ENCODE data around the gene MACROD1.

The MACROD1 gene

DNA sequence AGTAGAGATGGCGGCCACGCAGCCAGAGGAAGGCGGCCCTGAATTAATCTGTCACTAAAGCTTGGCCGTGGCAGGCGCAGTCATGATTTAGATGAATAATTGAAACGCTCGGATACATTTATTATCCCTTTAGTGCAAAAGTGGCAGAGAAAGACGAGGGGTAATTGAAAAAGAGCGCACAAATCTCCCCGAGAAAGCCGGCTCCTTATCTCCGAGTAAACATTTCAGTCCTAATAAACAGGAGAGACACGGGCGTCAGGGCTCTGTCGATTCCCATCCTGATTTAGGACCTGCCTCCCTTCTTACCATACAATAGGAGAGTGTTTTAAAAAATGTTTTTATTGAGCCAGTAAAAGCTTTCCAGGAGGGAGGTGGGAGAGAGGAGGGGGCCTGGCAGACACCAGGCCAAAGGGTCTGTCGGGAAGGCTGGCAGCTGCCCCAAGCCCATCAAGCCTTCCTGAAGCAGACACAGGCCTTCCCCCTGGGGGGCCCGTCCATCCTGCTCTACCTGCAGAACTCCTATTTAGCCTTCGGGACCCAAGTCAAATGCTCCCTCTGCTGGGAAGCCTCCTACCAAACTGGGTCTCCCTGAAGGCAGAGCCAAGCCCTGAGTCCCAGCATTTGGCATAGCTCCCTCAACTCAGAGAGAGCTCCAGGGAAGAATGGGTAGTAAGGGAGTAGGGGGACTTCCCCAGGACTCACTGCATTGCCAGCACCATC, 156.8 kb downstream of the MACROD1 start:
- no peak for DNase-seq

DNA sequence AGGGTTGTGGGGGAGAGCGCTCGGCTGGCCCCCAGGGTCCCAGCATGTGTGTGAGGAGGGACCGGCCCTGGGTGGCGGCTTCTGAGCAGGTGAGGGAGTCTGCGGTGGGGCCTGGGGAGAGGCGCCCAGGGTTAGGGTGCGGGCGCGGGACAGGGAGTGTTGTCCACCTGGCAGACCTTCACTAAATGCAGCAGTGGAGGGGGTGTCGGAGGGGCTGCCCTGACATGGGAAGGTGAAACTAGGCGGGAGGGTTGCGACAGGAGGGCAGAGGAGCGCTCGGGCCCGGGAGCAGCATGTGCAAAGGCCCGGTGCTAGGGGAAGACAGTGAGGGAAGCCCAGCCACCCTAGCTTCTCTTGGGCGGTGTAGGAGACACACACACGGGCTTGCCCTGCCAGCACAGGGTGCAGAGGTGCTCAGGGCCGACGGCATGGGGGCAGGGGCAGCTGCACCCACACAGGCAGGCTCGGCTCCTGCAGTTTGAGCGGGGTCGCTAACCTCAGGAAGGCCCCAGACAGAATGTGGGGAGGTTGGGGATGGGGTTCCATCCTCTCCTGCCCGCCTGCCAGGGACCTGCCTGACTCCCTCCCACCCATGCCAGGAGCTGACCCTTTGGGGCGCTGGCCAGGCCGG, 157.5 kb downstream of the MACROD1 start:
- DNase-seq: no peak

DNA sequence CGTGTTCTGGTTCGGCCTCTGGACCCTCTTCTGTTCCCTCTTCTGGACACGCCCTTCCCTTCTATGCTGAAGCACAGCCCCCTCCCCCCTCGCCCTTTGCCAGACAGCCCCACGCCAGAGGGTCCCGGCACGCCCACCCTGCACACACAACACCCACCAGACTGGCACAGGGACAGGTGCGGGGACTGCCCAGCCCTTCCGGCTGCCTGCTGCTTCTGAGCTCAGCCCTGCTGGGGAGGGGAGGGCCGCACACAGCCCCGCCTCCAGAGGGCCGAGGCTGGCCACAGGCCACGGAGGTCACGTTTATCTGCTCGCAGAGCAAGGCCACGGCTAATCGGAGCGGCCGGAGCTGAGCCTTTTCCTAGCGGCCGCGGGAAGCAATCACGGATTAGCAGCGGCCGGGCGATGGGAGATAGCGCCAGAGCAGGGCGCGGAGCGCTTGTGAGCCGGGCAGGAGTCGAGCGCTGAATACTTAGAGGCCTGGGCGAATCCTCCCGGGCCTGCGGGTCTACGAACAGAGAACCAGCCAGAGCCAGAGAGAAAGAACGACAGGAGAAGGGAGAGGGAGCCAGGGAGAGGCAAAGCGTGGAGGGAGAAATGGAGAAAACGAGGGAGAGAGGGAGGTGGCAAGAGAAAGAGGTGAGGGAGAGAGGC, 158.2 kb downstream of the MACROD1 start:
- DNase-seq: peak; percentile 20

DNA sequence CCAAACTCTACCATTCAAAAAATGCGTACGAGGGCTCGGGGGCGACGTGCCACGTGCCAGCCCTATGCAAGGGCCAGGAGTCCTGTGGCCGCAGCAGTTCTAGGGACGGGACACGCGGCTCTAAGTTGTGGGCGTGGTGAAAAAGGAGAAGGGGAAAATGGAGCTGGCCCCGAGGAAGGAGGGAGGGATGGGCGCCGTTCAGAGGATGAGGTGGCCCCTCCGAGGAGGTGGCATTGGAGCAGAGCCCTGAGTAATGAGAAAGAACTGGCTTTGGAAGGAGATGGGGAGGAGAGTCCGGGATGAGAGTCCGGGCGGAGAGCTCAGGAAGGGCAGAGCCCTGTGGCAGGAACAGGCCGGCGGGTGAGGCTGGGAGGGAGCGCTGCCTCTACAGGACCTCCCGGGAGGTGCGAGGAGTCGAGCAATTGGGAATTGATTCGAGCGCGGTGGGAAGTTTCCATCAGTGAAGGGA, 158.7 kb downstream of the MACROD1 start:
- DNase-seq: no peak

DNA sequence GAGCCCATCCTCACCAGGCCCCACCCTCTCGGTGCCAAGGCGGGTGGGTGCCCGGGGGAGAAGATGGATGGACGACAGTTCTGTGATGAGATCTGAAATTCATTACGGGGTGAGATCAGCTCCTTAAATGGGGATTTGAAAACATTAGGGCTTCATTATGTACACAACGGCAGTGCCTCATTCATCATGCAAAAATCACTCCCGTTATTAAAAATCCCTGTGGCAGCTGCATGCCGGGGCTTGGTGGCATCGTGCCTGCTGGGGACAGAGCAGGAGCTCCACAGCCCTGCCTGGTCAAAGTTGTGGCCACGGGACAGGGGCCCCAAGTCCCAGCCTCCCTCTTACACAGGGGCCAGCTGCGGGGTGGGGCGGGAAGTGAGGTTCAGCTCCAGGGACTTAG, 159.5 kb downstream of the MACROD1 start:
- DNase-seq: no peak

DNA sequence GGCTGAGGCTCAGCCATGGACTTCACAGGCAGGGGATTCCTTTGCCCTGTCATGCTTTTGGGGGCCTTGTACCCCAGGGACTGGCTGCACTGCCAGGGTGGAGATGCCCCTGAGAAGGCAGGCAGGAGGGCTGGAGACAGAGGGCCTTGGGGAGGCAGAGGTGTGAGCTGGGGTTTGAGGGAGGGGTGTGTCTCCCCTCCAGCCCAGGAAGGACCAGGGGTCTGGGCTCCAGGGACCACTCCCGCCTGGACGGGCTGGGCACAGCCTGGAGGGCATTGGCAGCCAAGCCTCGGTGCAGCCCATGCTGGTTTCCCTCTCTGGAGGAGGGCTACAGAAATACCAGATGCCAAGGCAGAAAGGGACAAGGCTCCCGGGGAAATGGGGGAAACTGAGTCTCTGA, 160.2 kb downstream of the MACROD1 start:
- no peak for DNase-seq

DNA sequence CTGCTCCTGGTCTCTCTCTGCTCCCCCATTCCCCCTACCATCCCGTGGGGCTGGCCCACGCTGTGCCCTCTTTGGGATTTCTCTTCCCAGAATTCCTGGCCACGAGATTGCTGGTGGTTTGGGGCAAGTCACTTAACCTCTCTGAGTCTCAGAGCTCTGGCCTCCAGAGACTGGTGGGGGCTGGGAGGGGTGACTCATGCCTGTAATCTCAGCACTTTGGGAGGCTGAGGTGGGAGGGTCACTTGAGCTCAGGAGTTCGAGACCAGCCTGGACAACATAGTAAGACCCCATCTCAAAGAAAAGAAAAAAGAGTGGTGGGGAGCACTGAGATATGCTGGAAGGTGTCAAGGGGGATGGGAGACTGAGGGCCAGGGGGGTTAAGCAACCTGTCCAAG, 161.3 kb downstream of the MACROD1 start:
- DNase-seq: no peak

DNA sequence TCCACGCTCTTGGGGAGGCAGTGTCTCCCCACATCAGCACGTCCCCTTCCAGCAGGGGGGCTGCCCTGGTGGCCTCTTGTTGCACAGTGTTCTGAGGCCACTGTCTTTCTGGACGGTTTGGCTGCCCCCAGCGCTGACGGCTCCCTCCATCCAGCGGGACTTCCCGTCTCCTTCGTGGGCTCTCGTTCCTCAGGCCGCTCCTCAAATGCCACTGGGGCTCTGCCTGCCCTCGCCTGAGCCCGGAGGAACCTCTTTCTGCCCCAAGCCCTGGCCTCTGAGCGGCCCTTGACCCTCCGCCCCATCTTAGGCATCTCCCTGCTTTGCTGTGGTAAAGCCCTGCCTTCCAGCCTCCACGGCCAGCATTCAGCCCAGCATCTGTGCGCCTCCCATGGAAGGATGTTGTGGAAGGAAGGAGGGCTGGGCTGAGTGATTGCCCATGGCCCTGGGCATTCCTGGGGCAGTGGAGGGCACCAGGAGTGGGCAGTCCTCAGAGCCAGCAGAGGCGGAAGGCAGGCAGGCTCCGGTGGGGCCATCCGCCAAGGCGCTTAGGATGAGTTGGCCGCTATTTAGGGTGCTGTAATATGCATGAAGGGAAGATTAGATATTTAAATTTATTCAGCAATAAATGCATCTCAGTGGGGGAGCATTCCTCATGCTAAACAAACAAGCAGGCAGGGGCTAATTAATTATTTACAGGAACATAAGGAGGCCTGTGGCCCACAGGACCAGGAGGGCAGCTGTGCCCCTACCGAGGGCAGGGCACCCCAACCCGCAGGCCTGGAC, 161.9 kb downstream of the MACROD1 start:
- no peak for DNase-seq

DNA sequence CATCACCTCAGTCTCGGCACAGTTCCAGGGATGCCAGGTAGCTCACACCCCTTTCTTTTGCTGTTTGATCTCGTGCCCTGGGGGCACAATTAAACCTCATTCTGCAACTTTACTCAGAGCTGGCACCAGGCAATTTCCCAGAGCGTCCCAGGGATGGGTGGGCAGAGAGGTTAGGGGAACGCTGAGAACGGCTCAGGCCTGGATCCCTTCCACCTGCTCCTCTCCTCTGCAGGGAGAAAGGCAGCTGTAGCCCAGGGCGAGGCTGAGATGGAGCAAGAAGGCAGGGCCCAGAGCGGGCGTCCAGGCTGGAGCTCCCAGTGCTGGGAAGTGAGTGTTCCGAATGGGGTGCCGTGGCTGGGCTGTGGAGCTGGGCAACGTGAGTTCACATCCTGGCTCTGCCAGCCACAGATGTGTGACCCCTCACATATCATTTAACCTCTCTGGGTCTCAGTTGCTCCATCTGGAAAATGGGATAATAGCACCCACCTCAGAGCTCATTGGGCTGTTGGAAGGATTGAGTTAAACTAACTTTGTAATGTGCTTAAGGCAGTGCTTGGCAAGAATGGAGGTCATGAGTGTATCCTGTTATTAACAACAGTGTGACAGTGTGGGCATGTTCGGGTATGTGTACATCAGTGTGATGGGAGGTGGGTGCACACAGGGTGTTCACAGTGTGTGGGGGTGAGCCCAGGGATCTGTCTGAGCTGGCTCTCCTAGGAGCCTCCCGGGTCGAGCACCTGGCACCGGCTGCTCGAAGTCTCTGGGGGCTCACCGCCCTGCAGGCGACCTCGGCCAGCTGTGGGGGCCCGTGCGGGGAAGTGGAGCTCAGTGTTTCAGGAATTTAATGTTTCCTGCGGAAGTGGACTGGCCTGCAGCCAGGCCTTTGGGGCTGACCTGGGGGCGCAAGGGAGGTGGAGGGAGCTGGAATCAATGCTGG, 164.2 kb downstream of the MACROD1 start:
- DNase-seq: no peak

DNA sequence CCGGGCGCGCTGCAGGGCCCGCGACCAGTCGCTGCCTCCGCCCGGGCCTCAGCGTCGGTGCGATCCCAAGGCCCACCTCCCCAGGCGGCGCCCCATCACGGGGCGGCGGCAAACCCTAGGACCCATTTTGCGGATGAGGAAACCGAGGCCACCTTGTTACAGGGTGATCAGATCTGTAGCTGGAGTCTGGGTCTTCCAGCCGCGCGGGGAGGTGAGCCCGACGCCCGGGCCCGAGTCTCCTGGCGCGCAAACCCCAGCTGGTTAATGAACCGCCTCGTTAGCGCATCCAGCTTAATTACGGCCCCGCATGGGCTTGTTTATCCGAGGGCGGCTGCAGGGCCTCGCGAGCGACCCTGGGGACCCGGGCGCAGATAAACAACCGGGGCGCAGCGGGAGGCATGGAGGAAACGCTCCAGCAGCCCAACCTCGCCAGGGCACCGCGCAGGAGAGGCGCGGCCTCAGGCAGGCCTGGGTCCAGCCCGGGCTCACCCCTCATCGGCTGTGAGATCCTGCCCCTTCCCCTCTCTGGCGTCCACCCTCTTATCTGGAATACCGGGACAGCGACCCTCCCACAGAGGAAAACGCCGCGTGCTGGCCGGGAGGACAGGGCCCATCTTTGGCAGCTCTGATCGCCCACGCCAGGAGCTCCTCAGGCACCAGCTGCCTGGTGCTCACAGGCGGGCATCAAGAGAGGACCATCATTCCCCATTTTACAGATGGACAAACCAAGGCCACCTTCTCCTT, 165.0 kb downstream of the MACROD1 start:
- DNase-seq: peak; percentile 25

DNA sequence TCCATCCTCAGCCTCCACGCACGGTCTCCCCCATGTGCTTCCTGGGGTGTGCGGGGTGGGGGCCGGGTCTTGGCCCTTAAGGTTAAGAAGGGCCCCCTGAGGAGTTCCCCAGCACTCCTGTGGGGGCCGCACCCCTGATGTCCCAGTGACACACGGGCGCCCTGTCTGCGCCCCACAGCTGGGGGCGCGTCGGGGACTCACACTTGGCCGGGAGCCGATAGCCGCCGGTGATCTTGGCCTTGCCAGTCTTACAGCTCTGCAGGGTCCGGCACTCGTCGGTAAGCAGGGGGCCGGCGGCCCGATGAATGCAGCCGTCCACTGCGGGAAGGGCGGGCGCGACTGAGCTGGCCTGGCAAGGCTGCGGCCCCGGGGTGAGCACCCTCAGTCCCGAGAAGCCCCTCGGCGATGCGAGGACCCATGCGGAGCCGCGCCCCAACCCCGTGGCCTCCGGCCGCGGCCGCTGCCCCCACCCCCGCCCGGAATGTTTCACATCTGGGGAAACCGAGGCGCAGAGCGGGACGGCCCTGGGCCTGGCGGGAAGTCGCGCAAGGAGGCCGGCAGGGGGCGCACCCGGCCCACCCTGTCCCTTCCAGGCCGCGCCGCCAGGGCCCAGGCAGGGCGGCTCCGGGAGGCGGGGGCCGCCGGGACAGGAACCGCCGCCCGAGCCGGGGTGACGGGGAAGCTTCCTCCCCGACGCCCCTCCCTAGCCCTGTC, 165.7 kb downstream of the MACROD1 start:
- DNase-seq: peak; percentile 55

DNA sequence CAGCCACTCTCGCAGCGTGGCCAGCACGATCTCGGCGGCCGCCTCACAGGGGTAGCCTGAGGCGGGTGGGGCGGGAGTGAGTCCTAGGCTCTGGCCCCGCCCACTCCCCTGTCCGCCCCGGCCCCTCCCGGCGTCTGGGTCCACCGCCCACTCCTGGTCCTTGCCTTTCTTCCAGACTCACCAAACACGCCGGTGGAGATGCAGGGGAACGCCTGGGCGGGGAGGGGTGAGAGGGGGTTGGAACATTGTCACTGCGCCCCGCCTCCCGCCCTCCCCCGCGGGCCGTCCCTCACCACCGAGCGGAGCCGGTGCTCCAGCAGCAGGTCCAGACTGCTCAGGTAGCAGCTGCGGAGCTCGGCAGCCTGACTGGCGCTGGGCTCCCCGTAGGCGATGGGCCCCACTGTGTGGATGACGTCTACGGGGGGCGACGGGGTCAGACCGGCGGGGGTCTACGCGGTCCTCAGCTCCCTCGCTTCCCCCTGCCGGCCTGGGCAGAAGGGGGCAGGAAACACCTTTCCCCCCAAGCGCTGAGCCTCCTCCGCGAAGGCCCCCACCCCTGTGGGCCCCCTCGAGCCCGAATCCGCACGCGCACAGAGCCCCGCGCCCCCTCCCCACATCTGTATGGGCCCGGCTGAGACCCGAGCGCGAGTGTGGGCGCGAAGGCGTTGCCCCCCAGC, 166.4 kb downstream of the MACROD1 start:
- DNase-seq: peak; percentile 84

DNA sequence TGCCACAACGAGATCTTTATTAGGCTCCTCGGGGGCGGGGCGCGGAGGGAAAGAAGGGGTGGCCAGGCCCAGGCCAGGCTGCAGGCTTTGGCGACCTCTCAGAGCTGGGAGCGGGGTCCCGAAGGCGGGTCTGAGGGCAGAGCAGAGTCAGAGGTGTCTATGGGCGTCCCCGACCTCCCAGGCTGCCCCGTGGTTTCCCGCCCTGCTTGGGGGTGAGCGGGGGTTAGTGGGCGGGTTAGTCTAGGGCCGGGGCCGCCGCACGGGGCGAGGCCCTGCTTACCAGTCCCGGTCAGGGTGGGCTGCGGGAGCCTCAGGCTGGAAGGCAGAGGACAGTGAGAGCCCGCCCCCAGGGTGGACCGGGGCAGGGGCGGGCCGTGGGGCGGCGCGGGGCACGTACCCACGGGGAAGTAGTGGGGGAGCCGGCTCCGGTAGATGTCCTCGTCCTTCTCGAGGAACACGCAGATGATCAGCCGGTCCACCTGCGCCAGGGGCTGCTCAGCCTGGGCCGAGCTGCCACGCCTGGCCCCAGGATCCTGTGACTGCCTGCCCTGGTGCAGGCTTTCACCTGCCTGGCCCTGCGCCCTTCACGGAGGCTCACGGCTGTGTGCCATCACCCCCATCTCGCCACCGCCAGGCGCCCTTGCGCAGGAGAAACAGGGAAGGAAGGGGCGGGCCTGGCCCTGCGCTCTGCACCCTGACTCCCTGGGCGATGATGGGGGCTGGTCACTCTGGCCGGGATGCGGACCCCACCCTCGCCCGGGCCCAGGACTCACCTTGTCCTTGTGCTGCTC, 167.2 kb downstream of the MACROD1 start:
- DNase-seq: peak; percentile 65

DNA sequence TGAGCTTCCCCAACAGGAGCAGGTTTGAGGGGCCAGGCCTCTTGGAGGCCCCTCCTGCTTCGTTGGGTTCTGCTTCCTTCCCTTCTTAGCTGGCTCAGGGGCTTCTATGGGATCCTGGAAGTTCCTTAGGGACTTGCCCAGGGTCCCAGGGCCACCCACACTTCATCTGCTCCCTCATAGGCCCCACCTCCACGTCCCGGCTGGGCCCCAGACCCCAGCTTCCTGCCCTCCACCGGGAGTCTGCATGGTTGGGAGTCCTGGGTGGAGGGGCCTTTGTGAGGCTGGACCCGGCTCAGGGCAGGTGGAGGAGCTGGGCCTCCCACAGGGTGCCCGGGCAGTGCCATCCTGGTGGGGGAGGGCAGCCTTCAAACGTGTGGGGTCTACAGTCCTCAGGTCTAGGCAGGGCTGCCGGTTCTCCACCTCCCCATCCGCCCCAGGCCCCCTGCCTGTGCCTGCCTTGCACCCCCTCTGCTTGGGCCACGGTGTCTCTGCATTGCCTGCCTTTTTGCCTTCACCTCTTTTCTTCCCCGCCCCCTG, 168.0 kb downstream of the MACROD1 start:
- no peak for DNase-seq

DNA sequence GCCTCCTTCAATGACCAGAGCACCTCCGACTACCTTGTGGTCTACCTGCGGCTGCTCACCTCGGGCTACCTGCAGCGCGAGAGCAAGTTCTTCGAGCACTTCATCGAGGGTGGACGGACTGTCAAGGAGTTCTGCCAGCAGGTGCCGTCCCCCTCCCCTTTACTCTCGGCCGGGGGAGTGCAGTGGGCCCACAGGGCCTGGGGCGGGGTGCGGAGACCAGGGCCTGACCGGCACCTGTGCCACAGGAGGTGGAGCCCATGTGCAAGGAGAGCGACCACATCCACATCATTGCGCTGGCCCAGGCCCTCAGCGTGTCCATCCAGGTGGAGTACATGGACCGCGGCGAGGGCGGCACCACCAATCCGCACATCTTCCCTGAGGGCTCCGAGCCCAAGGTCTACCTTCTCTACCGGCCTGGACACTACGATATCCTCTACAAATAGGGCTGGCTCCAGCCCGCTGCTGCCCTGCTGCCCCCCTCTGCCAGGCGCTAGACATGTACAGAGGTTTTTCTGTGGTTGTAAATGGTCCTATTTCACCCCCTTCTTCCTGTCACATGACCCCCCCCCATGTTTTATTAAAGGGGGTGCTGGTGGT, 168.7 kb downstream of the MACROD1 start:
- no peak for DNase-seq

DNA sequence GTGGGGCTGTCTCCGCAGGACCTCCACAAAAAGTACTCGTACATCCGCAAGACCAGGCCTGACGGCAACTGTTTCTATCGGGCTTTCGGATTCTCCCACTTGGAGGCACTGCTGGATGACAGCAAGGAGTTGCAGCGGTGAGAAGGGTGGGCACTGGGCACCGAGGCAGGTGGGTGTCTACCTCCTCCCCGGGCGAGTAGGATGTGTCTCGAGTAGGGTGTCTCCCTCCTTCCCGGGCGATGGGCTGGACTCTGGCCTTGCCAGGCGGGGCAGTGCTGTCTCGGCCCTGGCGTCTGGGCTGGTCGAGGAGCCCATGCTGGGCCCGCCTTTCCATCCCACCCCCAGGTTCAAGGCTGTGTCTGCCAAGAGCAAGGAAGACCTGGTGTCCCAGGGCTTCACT, 169.4 kb downstream of the MACROD1 start:
- no peak for DNase-seq

DNA sequence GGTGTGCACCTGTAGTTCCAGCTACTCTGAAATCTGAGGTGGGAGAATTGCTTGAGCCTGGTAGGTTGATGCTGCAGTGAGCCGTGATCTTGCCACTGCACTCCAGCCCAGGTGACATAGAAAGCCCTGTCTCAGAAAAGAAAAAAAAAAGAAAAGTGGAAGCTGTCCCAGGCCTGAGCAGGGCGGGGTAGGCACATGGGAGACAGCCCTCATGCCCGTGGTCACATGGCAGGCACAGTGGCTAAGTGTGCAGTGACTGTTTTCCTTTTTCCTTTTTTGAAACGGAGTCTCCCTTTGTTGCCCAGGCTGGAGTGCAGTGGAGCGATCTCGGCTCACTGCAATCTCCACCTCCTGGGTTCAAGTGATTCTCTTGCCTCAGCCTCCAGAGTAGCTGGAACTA, 171.9 kb downstream of the MACROD1 start:
- DNase-seq: no peak

DNA sequence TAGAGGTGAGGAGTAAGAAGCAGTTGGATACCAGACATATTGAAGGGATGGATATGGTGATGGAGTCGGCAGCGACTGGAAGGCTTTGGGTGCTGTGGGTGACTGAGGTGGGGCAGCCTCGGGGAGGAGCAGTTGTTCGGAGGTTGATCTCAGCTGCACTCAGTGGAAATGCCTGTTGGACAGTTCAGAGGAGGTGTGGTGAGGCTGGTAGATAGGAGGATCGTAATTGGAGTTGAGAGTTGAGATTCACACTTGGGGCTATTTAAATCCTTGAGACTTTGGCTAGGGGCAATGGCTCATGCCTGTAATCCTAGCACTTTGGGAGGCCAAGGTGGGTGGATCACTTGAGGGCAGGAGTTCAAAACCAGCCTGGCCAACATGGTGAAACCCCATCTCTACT, 172.8 kb downstream of the MACROD1 start:
- no peak for DNase-seq

DNA sequence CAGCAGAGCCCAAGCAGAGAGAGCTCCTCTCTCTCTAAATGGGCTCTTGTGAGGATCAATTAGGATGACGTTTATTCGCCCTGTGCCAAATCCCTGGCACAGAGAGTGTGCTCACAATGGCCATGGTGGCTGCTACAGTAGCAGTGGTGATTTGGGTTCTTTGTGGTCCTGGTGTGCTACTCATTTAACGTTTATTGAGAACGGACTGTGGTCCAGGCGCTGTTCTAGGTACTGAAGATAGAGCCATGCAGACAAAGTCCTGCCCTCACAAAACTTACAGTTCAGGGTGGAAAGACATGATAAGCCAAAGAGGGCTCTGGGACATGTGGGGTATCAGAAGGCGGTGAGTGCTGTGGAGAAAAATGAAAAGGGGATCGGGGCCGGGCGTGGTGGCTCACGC, 174.4 kb downstream of the MACROD1 start:
- no peak for DNase-seq
